Stimulated activated CD8-positive, alpha-beta memory T cell treated with anti-CD3 and anti-CD28 coated beads, Interleukin-7, amount 100 ng/mL, for 4 hours (primary cell): ENCODE results near the gene NPY2R.

ENCODE experiments used
- DNase-seq, 2 donors: peaks; one replicate each; pipeline ENCODE4 v3.0.0-alpha.2; 2020; ENCODE audit warnings: low read depth in 2 of 2

The NPY2R gene

DNA sequence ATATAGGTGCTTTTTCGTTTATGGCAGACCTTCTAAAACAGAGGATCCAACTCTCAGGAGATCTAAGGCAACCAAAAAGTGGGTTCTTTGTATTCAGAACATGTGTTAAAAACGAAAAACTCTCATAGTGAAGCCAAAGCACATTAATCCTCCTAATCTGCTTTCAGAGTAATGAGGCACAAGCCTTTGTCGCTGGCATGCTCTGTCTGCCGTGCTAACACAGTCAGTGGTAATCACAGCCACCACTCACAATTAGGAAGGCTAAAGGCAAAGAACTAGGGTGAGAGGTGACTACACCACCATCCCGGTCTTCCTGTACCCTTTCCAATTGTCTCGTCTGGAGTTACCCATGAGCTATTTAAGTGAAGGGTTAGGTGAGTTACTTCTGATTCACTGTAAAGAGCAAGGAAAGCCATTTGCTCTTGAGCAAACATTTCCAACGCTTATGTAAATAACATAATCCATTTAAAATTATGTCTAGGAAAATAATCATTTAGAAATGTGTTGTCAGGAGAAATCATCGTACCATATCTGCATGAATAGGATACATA, 40.7 kb downstream of the NPY2R start:
- no peak for DNase-seq

GRCh38 chr4:155252327-155252726, 43.9 kb downstream of the NPY2R start:
- no peak for DNase-seq

DNA sequence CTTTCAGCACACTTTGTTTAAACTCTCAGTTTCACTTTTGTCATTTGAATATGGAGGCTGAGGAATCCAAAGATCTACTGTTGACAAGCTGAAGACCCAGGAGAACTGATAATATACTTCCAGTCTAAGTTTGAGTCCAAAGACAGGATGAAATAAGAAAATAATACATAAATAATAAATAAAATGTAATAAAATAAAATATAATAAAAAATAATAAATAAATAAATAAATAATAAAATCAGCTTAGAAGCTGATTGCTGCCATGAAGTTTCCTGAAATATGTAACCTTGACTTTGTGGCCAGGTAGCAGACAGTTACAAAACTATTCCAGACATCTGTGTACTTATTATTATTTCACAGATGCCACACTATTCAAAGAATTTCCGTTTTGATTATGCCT, 55.0 kb downstream of the NPY2R start:
- no peak for DNase-seq

DNA sequence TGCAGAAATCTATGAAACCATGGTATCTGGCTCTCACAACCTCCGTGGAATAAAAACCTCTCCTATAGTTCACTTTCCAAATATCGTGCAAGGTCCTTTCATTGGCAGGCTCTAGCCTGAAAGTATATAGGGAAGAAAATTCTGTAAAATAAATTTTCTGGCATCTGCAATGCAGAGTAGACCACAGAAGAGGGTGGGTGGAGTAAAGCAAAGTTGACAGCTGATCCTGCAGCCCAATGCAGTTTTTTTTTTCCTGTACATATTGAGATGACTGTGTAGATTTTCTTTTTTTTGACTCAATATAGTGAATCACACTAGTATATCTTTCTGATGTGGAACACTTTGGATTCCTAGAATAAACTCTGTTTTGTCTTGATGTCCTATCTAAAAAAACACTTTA, 56.7 kb downstream of the NPY2R start:
- DNase-seq, result no peak
